Measurements from ENCODE around the gene RASL10A.

DNA sequence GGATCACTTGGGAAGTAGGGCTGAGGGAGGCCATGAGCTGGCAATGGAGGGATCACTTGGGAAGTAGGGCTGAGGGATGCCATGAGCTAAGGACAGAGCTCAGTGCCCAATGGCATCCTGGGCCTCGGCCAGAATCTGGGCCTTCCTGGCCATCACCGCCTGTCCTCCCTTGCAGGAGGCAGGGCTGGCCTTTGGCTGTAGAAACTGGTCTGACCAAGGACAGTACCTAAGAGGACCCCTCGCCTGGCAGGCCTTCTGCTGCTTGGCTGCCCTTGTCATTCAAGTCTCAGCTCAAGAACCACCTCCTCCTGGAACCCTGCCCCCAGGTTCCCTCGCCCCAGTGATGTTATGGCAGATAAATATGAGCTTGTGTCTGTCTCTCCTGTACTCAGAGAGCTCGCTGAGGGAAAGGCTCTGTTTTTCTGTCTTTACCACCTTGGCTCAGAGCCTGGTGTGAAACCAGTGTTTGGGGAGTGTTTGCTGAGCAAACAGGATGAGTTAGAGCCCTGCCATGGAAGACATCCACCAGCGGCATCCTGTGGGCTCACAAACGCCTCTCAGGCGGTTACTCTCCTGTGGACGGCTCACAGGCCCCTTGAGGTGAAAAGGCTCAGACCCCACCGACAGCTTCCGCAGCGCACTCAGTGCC lies 19.3 kb upstream of the RASL10A start:
- TF ChIP-seq CTCF (IDR thresholded peaks at IDR 0.05) (no peak), POLR2A (IDR thresholded peaks at IDR 0.05) (no peak), POLR2AphosphoS5 (IDR thresholded peaks at IDR 0.05; ENCODE audit: insufficient read depth in 1 of 2, low read depth in 1 of 2) (no peak)
